Activated T-helper 1 cell treated with Interleukin-2 at 50 U/mL for 16 hours (primary cell): ENCODE results near the gene OPN1MW3.
"Not testable (repeated sequence)": the region's sequence is repeated elsewhere in the genome, so short reads cannot be mapped to it uniquely, and the experiment has no call there.

ENCODE experiments used
- DNase-seq: peaks from one replicate; pipeline ENCODE4 v3.0.0-alpha.2; 2020; ENCODE audit warnings: low read depth

Gene OPN1MW3

DNA sequence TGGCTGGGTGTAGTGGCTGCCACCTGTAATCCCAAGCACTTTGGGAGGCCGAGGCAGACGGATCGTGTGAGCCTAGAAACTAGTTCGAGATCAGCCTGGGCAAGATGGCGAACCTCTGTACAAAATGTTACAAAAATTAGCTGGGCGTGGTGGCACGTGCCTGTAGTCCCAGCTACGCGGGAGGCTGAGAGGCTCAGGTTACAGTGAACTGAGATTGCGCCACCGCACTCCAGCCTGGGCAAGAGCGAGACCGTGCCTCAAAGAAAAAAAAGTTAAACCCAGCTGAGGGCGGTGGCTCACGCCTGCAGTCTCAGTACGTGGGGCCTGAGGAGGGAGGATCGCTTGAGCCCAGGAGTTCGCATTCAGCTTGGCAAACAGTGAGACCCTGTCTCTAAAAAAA is 39.3 kb downstream of the OPN1MW3 start:
- DNase-seq: no peak

DNA sequence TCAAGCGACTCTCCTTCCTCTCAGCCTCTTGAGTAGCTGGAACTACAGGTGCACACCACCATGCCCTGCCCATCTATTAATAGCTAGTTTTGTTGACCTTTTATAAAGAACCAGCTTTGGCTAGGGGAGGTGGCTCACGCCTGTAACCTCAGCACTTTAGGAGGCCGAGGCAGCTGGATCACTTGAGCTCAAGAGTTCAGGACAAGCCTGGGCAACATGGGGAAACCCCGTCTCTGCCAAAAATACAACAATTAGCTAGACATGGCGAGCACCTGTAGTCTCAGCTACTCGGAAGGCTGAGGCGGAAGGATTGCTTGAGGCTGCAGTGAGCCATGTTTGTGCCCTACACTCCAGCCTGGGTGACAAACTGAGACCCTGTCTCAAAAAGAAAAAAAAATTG is 40.9 kb downstream of the OPN1MW3 start:
- no peak for DNase-seq

DNA sequence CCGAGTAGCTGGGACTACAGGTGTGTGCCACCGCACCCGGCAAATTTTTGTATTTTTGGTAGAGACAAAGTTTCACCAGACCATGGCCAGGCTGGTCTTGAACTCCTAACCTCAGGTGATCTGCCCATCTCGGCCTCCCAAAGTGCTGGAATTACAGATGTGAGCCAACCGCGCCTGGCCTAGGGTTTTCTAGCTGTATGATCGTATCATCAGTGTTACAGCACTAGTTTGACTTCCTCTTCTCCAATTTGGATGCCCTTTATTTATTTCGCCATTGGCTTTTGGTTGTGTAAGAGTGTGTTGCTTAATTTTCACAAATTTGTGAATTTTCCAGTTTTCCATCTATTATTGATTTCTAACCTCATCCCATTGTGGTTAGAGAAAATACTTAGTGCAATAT is 43.4 kb downstream of the OPN1MW3 start:
- no peak for DNase-seq

DNA sequence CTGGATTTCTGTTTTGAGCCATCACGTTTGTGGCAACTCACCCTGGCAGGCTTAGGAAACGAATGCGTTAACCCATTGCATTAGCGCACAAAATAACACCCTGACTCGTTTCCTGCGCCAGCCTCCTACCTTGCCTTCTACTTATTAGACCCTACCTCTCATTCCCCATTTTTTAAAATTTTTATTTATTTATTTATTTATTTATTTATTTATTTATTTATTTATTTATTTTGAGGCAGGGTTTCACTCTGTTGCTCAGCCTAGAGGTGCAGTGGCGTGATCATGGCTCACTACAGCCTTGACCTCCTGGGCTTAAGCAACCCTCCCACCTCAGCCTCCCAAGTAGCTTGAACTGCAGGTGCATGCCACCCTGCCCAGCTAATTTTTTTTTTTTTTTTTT is 45.6 kb downstream of the OPN1MW3 start:
- not testable (repeated sequence) for DNase-seq

DNA sequence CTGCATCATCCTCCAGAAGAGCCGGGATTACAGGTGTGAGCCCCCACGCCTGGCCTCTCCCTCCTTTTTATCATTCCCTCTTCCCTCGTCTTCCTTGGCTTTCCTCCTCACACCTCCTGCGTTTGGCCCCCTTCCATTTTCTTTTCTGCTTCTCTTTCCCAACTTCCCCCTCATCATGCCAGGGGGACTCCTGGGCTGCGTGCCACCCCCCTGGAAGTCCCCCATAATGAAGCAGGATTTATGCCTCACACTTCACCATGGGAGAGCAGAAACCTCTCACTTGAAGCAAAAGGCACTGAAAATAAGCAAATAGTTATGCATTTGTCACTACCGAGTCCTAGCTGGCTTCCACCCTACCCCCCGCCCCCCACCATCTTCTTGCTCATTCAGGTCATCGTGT is 46.1 kb downstream of the OPN1MW3 start:
- no peak for DNase-seq

DNA sequence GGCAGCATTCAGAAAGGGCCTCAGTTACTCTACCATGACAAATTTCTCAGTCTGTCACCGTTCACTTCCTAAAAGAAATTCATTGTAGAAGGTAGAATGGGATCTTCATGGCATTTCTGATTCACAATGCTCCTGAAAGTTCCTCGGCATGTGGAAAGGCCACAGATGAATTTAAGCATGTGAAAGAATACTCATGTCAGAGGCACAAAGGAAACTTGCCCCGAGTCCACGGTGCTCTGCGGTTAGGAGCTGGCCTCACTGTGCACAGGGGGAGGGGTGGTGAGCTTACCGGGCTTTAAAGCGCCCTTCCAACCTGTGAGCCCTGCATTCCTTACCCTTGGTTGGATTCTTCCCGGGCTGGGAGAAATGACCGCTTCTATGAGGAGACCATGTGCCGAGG is 47.5 kb downstream of the OPN1MW3 start:
- no peak for DNase-seq

DNA sequence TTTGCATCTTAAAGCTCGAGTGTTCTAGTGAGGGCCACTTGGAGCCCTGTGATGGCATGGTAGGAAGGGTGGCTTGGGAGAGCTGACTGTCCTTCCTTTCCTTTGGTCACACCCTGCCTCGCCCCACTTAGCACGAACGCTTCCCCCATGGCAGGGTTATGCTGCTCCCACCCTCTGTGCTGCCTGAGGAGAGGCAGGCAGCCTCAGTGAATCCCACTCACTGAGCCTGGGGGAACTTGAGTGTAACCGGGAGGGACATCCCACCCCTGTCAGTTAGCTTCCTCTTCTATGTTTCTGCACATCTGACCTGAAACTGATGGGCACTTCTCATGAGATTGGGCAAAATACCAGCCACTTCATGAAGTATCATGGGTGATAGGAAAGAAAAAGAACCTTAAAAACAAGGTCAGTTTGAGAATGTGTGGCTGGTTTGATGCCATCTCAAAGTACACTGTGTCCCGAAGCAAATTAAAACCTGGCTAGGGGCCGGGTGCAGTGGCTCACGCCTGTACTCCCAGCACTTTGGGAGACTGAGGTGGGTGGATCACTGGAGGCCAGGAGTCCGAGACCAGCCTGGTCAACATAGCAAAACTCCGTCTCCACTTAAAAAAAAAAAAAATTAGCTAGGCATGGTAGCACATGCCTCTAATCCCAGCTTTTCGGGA is 48.3 kb downstream of the OPN1MW3 start:
- no peak for DNase-seq

DNA sequence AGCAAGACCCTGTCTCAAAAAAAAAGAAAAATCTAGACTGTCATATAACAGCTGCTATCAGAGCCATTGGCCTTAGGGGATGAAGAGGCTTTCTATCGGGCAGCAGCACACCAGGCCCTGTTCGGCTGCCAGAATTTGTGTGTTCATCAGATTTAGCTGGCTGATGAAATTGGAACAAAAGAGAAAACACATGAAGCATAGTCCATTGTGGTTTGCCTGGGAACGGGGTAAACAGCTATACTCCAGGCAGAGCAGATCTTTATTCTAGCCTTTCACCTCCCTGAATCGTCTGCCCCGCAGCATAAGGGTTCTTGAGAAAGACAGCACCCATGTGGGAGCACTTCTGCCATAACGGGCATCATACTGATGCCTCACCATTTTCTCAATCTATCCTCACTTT is 49.8 kb downstream of the OPN1MW3 start:
- DNase-seq: no peak

DNA sequence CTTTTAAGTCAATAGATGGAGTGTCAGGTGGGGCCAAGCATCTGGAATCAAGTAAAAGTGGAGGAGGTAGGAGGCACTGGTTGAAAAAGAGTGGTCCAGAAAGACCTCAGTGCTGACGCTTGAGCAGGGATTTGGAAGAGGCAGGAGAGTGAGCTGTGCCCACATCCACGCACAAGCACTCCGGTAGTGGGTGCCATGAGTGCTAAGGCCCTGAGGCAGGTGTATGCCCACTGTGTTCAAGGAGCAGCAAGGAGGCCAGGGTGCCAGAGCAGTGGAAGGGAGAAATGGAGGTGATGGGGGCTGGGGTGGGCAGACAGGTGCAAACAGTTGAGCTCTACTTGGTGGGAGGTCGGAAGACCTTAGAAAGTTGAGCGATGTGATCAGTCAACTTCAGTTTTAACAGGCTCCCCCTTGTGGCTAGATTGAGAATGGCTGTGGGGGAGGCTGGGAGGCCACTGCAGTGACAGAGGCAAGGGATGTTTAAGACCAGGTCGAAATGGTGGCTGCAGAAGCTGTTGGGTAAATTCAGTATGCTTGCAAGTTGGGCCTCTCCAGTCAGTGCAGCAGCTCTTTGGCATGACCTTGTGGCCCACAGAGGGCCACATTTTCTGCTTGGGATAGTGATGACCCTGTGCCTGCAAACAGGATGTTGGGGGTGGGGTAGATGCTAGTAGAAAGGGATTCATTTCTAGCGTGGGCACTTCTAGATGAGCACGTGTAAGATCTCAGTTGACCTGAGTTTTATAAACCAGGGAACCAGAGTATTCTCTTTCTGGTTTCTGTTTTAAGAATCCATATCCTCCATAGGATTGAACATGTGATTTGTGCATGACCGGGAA is 50.9 kb downstream of the OPN1MW3 start:
- peak; percentile 55 for DNase-seq

DNA sequence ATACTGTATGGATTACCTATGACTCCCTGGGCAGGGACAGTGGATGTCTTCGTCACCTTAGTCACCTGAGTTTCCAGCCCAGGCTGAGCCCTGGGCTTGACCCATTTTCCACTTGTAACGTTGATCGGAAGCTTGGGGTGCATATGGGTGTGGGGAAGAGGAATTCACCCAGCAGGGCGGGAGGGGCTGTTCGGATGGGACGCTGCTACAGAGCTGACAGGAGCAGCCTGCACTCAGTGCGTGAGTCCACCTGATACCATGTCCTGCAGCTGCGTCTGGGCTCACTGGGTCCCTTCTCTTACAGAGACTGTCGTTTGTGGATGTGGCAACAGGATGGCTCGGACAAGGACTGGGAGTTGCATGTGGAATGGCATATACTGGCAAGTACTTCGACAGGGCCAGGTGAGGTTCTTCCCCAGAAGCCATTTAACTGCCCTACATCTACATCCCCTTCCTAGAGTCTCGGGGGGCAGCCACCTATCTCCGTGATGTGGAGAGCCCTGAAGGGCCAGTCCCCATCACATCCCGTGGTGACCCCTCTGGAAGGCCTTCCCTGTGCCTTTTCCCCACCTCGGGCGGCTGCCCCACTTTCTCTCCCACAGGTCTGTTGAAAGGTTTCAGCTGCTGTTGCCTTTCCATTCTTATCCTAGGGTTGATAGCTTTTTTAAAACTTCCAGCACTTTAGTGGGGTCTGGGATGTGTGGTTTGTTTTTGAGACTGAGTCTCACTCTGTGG is 51.8 kb downstream of the OPN1MW3 start:
- no peak for DNase-seq

DNA sequence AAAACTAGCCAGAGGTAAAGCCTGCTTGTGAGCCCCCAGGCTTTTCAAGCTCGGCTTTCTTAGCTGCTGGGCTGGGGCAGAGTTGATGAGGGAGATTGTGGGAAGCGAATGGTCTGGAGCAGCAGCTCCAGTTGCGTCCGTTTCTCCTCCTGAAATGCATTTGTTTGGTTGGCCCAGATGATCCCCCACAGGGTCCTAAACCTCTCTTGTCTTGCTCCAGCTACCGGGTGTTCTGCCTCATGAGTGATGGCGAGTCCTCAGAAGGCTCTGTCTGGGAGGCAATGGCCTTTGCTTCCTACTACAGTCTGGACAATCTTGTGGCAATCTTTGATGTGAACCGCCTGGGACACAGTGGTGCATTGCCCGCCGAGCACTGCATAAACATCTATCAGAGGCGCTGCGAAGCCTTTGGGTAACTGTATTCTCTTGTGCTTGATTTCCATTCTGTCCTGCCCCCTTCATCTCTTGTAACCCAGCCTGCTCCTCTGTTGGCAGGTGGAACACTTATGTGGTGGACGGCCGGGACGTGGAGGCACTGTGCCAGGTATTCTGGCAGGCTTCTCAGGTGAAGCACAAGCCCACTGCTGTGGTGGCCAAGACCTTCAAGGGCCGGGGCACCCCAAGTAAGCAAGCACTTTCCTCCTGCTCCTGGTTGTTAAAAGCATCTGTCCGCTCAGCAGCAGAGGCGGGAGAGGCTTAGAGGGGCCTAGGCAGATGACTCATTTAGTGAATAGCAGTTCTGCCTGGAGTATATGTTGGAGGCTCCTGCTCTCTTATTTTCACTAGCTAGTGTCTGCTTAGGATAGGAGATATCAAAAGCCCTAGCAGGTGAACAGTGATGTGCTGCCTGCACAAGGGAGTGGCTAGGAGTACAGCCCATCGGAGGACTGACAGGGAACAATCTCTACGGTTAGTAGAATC is 53.5 kb downstream of the OPN1MW3 start:
- DNase-seq: no peak

DNA sequence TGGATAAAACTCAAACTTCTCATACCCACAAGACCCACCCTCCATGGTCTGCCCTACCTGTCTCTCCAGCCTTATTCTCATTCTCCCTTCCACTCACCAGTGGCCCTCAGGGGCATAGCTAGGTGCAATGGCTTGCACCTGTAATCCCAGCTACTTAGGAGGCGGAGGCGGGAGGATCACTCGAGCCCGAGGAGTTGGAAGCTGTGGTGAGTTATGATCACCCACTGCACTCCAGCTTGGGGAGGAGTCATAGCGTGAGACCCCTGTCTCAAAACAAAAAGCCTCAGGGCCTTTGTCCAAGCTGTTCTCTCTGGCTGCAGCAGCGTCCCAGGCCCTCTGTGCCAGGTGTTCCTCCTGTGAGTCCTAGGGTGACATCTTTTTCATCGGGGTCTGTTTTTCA is 54.7 kb downstream of the OPN1MW3 start:
- no peak for DNase-seq

DNA sequence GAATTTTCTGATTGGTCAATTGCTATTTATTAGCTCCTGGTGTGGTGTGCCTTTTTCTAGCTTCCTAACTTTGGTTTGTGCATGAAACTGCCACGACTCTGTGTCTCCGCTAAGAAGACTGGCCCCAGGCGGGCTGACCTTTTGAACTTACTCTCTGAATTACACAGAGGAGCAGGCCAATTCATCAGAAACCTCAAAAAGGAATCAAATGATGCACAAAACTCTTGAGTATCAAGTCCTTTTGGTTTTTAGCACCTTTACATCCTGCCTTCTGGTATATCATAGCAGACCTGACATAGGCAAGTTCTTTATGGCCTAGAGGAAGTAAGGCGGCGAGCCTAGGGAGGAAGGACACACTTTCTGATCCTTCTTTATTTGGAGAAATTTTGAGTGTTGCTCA is 55.8 kb downstream of the OPN1MW3 start:
- no peak for DNase-seq

DNA sequence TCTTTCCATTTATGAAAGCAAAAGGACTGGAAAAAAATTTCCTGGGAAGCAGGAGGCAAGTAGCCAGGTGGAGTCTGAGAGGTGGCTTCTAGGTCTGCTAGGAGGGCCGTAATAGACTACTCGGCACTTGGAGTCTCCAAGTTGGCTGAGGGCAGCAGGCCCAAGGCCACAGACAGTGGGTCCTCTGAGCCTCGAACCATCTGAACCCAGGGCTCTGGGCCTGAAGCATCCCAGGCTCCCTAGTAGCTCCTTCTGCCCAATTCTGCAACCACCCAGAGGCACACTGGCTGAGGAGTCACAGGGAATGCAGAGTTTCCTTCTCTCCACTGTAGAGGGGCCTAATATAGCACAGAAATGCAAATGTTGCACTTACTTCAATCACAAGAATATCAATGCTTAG is 58.0 kb downstream of the OPN1MW3 start:
- DNase-seq: no peak

DNA sequence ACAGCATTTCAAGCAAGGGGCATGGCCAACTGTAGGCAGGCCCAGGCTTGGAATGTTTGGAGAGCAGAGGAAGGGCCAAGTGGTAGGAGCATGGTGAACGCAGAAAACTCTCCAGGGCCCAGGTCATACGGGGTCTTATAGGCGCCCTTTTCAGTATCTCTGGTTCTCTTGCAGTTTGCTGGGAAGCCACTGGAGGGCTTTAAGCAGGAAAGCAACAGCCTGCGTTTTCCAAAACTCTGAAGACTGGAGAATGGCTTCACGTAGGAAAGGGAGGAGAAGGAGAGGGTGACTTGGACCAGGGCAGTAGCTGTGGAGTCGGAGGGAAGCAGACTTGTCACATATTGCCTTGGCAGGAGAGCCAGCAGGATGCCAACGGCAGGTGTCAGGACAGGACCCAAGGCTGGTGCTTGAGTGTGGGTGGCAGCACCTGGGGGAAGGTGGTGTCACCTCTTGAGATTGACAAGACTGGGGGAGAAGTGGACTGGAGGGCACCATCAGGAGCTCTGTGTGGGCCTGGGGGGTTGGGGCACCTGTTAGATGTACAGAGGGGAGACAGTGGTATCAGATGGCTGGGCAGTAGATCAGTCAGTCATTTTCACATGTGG is 60.1 kb downstream of the OPN1MW3 start:
- no peak for DNase-seq

DNA sequence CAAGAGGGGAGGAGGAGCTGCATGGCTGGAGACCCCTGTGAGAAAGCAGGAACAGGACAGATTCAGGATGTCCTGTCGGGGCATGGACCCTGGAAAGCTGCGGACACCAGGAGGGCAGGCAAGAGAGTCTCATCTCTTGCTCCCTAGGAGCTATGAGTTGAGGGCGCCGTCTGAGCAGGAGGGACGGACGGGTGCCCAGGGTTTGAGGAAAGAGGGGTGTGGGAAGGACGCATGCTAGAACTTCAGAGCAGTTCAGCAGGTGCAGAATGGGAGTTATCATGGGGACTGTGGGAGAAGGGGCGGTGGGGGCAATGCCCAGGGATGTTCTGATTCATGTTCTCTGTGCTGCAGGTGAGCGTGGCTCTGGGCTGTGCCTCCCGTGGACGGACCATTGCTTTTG is 63.0 kb downstream of the OPN1MW3 start:
- no peak for DNase-seq
